GM19467 (cell line): Measurements from ENCODE around the gene RBM14.

Source experiments
- ATAC-seq: cut with Tn5 transposase; IDR thresholded peaks from one replicate; pipeline ENCODE4 v1.9.1; 2021; ENCODE audit warnings: mild to moderate bottlenecking, moderate library complexity; ENCODE audit not compliant: unreplicated experiment

RBM14 gene

GRCh38 chr11:66676282-66676919, 60.0 kb downstream of the RBM14 start:
- no peak for ATAC-seq
